PC-9 (cell line): ENCODE data around the gene FGD6. TPM values are rescaled to one million over a fixed set of nuclear protein-coding genes. Genes with fewer than 3 reads are reported as not detected.
"Not testable (repeated sequence)": the region's sequence is repeated elsewhere in the genome, so short reads cannot be mapped to it uniquely, and the experiment has no call there.

Experiments
- BruUV-seq: library from RNA; stranded (reverse); fragments of 400-500 nt; replicated peaks from 2 replicates; lab custom pipeline; 2021; lab: Mats Ljungman, UMichigan
- CTCF ChIA-PET: fragments of 300-600 bp; sonication (Branson Sonifier 250); formaldehyde crosslinking; loops from one replicate; lab custom pipeline; 2022; ENCODE audit warnings: antibody characterized with exemption; lab: Charles Lee
- POLR2A ChIA-PET: fragments of 300-600 bp; sonication (Branson Sonifier 250); formaldehyde crosslinking; loops from one replicate; lab custom pipeline; 2022; ENCODE audit warnings: antibody characterized with exemption; ENCODE audit not compliant: unreplicated experiment; lab: Charles Lee
- DNase-seq, 2 experiments: peaks; one replicate each; pipeline versions ENCODE4 v3.0.0 to v3.0.0-alpha.2; 2015 to 2022; ENCODE audit warnings: mixed read lengths in 1 of 2
- H2AFZ ChIP-seq: fragments of 200-600 bp; sonication (generic); 2 replicates; pipeline ENCODE4 v1.8.1; 2017; ENCODE audit warnings: antibody characterized with exemption
- H3F3A ChIP-seq: fragments of 200-600 bp; sonication (generic); 2 replicates; pipeline ENCODE4 v1.8.1; 2017; ENCODE audit warnings: antibody characterized with exemption, mild to moderate bottlenecking, low read depth; ENCODE audit not compliant: insufficient read depth
- H3K27ac ChIP-seq: fragments of 200-600 bp; sonication (generic); 2 replicates; pipeline ENCODE4 v1.6.1; 2016; ENCODE audit warnings: mixed run types
- H3K27me3 ChIP-seq: fragments of 200-600 bp; sonication (generic); 2 replicates; pipeline ENCODE4 v1.6.1; 2016; ENCODE audit warnings: low read depth, mixed run types; ENCODE audit not compliant: insufficient read depth
- H3K36me3 ChIP-seq: fragments of 200-600 bp; sonication (generic); 2 replicates; pipeline ENCODE4 v1.6.1; 2016; ENCODE audit warnings: low read depth, mixed run types
- H3K4me1 ChIP-seq: fragments of 200-600 bp; sonication (generic); replicated peaks from 2 replicates; pipeline ENCODE4 v1.6.1; 2016; ENCODE audit warnings: mixed run types; ENCODE audit not compliant: insufficient read depth
- H3K4me2 ChIP-seq: fragments of 200-600 bp; sonication (generic); 2 replicates; pipeline ENCODE4 v1.6.1; 2017; ENCODE audit warnings: mixed run types
- H3K4me3 ChIP-seq: fragments of 200-600 bp; sonication (generic); 2 replicates; pipeline ENCODE4 v1.6.1; 2016; ENCODE audit warnings: mixed run types
- H3K79me2 ChIP-seq: fragments of 200-600 bp; sonication (generic); 2 replicates; pipeline ENCODE4 v1.6.1; 2017; ENCODE audit warnings: low read depth, mixed run types
- H3K9me2 ChIP-seq: fragments of 200-600 bp; sonication (generic); 2 replicates; pipeline ENCODE4 v1.8.1; 2017; ENCODE audit warnings: mild to moderate bottlenecking; ENCODE audit not compliant: insufficient read depth
- H3K9me3 ChIP-seq: fragments of 200-600 bp; sonication (generic); 2 replicates; pipeline ENCODE4 v1.8.1; 2016; ENCODE audit warnings: low read depth; ENCODE audit not compliant: insufficient read depth
- H4K20me1 ChIP-seq: fragments of 200-600 bp; sonication (generic); 2 replicates; pipeline ENCODE4 v1.8.1; 2017; ENCODE audit not compliant: insufficient read depth
- EZH2 ChIP-seq: fragments of 200-600 bp; sonication (generic); IDR thresholded peaks from 2 replicates; pipeline ENCODE4 v1.8.0; 2017; ENCODE audit warnings: antibody characterized with exemption, low read depth
- intact Hi-C: fragments of 100-400 bp; cut with micrococcal nuclease; formaldehyde crosslinking; loops from one replicate; pipeline ENCODE4 v1.10.0; 2022; ENCODE audit not compliant: unreplicated experiment
- total RNA-seq: library from RNA; stranded (reverse); gene quantifications from 2 replicates; pipeline ENCODE4 v1.2.3, GENCODE V29; 2021
- TF ChIP-seq, protein P1 (sequence below): fragments of 200-600 bp; sonication (generic); conservative IDR thresholded peaks from 2 replicates; pipeline ENCODE4 v1.6.1; 2017; ENCODE audit warnings: mixed run types, antibody characterized with exemption, mild to moderate bottlenecking, moderate library complexity

The FGD6 gene
- total RNA-seq, 1 experiment from 2014 or later, result 22.0 TPM

DNA sequence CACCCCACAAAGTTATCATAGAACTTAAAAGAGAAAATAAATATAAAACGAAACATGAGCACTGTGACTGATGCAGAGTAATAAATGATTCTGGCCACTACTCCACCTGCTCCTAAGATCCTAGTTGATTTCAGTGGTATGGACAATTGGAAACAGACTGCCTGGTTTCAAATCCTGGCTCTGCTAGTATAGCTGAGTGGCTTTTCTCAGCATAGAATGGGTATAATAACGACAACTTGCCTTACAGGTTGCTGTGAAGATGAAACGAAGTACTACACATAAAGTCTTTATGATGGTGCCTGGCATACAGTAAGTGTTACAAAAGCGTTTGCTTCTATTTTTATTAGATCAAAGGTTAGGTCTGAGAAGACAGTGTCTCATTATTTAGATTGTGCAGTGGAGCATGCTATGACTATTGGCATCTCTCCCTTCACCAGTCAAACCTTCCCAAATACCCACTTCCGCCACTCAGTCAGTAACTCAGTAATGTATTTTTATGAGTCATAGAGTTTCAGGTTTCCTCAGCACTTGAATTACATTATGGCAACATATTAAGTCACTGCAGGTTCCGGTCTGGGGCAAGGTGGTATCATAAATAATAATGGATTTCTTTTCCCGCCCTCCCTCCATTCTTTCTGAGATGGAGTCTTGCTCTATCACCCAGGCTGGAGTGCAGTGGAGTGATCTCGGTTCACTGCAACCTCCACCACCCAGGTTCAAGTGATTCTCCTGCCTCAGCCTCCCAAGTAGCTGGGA lies 114.2 kb downstream of the FGD6 start:
- intact Hi-C loops, result loop anchor here (2.0 kb wide), 1 partner anchor 14 kb away; no protein-coding TSS in a partner anchor
- Histone ChIP-seq H3K27ac (peak overlapping the region; percentile 88), H2AFZ (peak overlapping the region; percentile 20; the same call in 1 of the 2 replicates), H3K79me2 (no peaks in the 10 kb centered on the region), H3F3A (peaks cover 49% of the 10 kb centered on the region), H3K4me1 (peaks cover 64% of the 10 kb centered on the region), H3K36me3 (0 out of 2 replicates have a peak, but pooled peaks cover 17% of the 10 kb centered on the region), H3K4me3 (peak overlapping the region; percentile 33; the same call in 1 of the 2 replicates), H3K9me2 (no peaks in the 10 kb centered on the region), H4K20me1 (no peaks in the 10 kb centered on the region), H3K27me3 (no peaks in the 10 kb centered on the region), H3K9me3 (no peaks in the 10 kb centered on the region), H3K4me2 (peak overlapping the region; percentile 74)
- TF ChIP-seq, protein P1, sequence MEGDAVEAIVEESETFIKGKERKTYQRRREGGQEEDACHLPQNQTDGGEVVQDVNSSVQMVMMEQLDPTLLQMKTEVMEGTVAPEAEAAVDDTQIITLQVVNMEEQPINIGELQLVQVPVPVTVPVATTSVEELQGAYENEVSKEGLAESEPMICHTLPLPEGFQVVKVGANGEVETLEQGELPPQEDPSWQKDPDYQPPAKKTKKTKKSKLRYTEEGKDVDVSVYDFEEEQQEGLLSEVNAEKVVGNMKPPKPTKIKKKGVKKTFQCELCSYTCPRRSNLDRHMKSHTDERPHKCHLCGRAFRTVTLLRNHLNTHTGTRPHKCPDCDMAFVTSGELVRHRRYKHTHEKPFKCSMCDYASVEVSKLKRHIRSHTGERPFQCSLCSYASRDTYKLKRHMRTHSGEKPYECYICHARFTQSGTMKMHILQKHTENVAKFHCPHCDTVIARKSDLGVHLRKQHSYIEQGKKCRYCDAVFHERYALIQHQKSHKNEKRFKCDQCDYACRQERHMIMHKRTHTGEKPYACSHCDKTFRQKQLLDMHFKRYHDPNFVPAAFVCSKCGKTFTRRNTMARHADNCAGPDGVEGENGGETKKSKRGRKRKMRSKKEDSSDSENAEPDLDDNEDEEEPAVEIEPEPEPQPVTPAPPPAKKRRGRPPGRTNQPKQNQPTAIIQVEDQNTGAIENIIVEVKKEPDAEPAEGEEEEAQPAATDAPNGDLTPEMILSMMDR, result no peak
- TF ChIP-seq EZH2, result no peak
- ChIA-PET CTCF (no interaction called here), POLR2A (interaction anchor here (1.0 kb wide), 1 partner anchor 111 kb away, joined by 5 read pairs; no protein-coding TSS in a partner anchor)
- no TSS peak for BruUV-seq
- peak; percentile 51 to 98 for DNase-seq

DNA sequence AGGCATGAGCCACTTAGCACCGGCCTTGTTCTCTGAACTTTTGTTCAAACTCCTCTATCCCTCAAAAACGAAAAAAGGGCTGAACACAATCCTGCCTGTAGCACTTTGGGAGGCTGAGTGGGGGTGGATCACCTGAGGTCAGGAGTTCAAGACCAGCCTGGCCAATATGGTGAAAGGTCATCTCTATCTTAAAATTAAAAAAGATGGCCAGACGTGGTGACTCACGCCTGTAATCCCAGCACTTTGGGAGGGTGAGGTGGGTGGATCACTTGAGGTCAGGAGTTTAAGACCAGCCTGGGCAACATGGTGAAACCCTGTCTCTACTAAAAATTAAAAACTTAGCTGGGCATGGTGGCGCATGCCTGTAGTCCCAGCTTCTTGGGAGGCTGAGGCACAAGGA lies 115.3 kb downstream of the FGD6 start:
- not testable (repeated sequence) for BruUV-seq, H3K9me2 ChIP-seq, H3K79me2 ChIP-seq, H3K27me3 ChIP-seq, H4K20me1 ChIP-seq, H3K4me3 ChIP-seq, H2AFZ ChIP-seq, H3K9me3 ChIP-seq
- Histone ChIP-seq H3K4me2 (peak overlapping the region; percentile 74), H3F3A (peaks cover 56% of the 10 kb centered on the region), H3K4me1 (peaks cover 75% of the 10 kb centered on the region), H3K27ac (peak overlapping the region; percentile 88), H3K36me3 (peaks cover 12% of the 10 kb centered on the region)
- CTCF ChIA-PET, result interaction anchor here (0.6 kb wide), 1 partner anchor 29 kb away, joined by 3 read pairs; no protein-coding TSS in a partner anchor
- POLR2A ChIA-PET, result interaction anchor here (1.0 kb wide), 1 partner anchor 112 kb away, joined by 5 read pairs; no protein-coding TSS in a partner anchor
- peak in 1 of 2 experiments; percentile 36 for DNase-seq
- intact Hi-C loops, result loop anchor here (2.0 kb wide), 1 partner anchor 15 kb away; no protein-coding TSS in a partner anchor

DNA sequence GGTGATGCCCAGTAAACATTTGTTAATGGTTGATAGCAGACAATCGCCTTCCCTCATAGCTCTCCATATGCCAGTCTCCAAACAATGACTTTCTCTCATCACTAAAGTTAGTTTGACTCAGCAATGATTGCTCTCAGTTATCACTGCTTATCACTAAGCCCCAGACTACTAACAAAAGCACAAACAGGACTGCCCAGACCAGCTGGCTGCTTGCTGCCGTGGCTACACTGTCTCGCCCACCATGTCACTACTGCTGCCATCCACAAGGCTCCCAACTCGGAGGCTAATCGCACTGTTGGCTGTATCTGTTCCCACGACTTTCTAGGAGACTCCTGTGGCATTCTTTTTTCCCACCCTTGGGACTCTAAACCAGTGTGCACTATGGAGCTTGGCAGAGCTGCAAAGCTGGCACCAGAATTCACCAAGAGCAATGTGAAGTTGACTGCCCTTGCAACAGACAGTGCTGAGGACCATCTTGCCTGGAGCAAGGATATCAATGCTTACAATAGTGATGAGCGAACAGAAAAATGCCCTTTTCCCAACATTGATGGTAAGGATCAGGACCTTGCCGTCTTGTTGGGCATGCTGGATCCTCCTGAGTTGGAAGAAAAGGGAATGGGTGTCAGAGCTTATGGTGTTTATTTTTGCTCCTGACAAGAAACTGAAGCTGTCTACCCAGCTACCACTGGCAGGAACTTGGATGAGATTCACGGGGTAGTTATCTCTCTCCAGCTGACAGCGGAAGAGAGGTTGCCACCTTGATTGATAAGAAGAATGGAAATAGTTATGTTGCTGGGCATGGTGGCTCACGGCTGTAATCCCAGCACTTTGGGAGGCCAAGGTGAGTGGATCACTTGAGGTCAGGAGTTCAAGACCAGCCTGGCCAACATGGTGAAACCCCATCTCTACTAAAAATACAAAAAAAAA lies 116.7 kb downstream of the FGD6 start:
- no peak for DNase-seq
- H3K79me2 ChIP-seq, result no peaks in the 10 kb centered on the region
- H3K9me2 ChIP-seq, result no peaks in the 10 kb centered on the region
- no peaks in the 10 kb centered on the region for H3K9me3 ChIP-seq
- H3K4me2 ChIP-seq, result no peak overlapping the region
- no peaks in the 10 kb centered on the region for H3K27me3 ChIP-seq
- CTCF ChIA-PET, result interaction anchor here (0.6 kb wide), 1 partner anchor 1173 kb away, joined by 5 read pairs; no protein-coding TSS in a partner anchor
- POLR2A ChIA-PET, result no interaction called here
- peaks cover 79% of the 10 kb centered on the region for H3K4me1 ChIP-seq
- H3K27ac ChIP-seq, result no peak overlapping the region
- intact Hi-C loops, result no loop called here
- H3K4me3 ChIP-seq, result no peak overlapping the region
- BruUV-seq, result no TSS peak
- no peaks in the 10 kb centered on the region for H4K20me1 ChIP-seq
- peaks cover 56% of the 10 kb centered on the region for H3F3A ChIP-seq
- TF ChIP-seq, protein P1, result no peak
- no peak for TF ChIP-seq EZH2
- peaks cover 18% of the 10 kb centered on the region for H3K36me3 ChIP-seq
- H2AFZ ChIP-seq, result no peak overlapping the region
